GM21423 (cell line): ENCODE measurements around the gene PDZD2.
"Not testable (repeated sequence)": the region's sequence is repeated elsewhere in the genome, so short reads cannot be mapped to it uniquely, and the experiment has no call there.

Experiments used
- ATAC-seq: cut with Tn5 transposase; IDR thresholded peaks from one replicate; pipeline ENCODE4 v1.9.1; 2021; ENCODE audit warnings: mild to moderate bottlenecking, moderate library complexity; ENCODE audit not compliant: unreplicated experiment

Gene PDZD2

GRCh38 chr5:31682851-31683250, 43.9 kb downstream of the PDZD2 start:
- no peak for ATAC-seq

GRCh38 chr5:31688515-31689092, 49.7 kb downstream of the PDZD2 start:
- ATAC-seq, result no peak

GRCh38 chr5:31691408-31691807, 52.5 kb downstream of the PDZD2 start:
- not testable (repeated sequence) for ATAC-seq

- ATAC-seq, result no peak
These were observed 53.8 kb downstream of the PDZD2 start for GRCh38 chr5:31692561-31693221.

- no peak for ATAC-seq
These were observed 59.7 kb downstream of the PDZD2 start for GRCh38 chr5:31698673-31699072.

GRCh38 chr5:31701642-31702299, 62.8 kb downstream of the PDZD2 start:
- ATAC-seq, result no peak

GRCh38 chr5:31702712-31703111, 63.8 kb downstream of the PDZD2 start:
- ATAC-seq, result no peak

GRCh38 chr5:31703757-31704156, 64.8 kb downstream of the PDZD2 start:
- ATAC-seq, result no peak

GRCh38 chr5:31706186-31706585, 67.3 kb downstream of the PDZD2 start:
- no peak for ATAC-seq

- ATAC-seq, result no peak
These were observed 68.4 kb downstream of the PDZD2 start for GRCh38 chr5:31707329-31707728.

- ATAC-seq, result no peak
These were observed 69.2 kb downstream of the PDZD2 start for GRCh38 chr5:31708089-31708488.

GRCh38 chr5:31711363-31711762, 72.4 kb downstream of the PDZD2 start:
- ATAC-seq, result no peak

GRCh38 chr5:31711935-31712592, 73.1 kb downstream of the PDZD2 start:
- no peak for ATAC-seq

GRCh38 chr5:31717561-31717960, 78.6 kb downstream of the PDZD2 start:
- no peak for ATAC-seq

- ATAC-seq, result no peak
These were observed 81.1 kb downstream of the PDZD2 start for GRCh38 chr5:31720004-31720403.

GRCh38 chr5:31720811-31721345, 81.9 kb downstream of the PDZD2 start:
- ATAC-seq, result no peak

GRCh38 chr5:31722111-31722510, 83.2 kb downstream of the PDZD2 start:
- ATAC-seq, result no peak

GRCh38 chr5:31725996-31726395, 87.1 kb downstream of the PDZD2 start:
- no peak for ATAC-seq

GRCh38 chr5:31726952-31727351, 88.0 kb downstream of the PDZD2 start:
- no peak for ATAC-seq

GRCh38 chr5:31728039-31728438, 89.1 kb downstream of the PDZD2 start:
- ATAC-seq, result no peak

- not testable (repeated sequence) for ATAC-seq
These were observed 89.9 kb downstream of the PDZD2 start for GRCh38 chr5:31728806-31729205.

GRCh38 chr5:31730139-31730538, 91.2 kb downstream of the PDZD2 start:
- no peak for ATAC-seq
